ENCODE data around the gene G3BP1. TPM values are rescaled to one million over a fixed set of nuclear protein-coding genes. Genes with fewer than 3 reads are reported as not detected.

The G3BP1 gene
- total RNA-seq, 2 experiments from 2014 or later = 178 to 261 TPM

DNA sequence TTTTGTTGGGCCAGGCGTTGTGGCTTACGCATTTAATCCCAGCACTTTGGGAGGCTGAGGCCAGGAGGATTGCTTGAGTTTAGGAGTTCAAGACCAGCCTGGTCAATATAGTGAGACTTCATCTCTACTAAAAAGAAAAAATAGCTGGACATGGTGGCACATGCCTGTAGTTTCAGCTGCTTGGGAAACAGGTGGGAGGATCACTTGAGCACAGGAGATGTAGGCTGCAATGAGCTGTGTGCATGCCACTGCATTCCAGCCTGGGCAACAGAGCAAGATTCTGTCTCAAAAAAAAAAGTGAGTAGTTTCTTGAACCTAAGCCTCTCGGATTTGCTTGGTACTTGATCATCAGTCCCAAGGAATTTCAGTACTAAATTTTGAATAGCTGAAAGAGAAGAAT is 26.9 kb downstream of the G3BP1 start:
- H3K79me2 ChIP-seq (ENCODE audit: insufficient read depth, low read depth, low read length) = peaks cover 55% of the 10 kb centered on the region; the same call in 1 of the 2 replicates
- no peaks in the 10 kb centered on the region for H3K4me1 ChIP-seq (ENCODE audit: insufficient read depth, low read length, poor library complexity, severe bottlenecking)
- no peaks in the 10 kb centered on the region for H3K9me2 ChIP-seq (ENCODE audit: insufficient read depth, low read length)
- peaks cover 12% of the 10 kb centered on the region; the same call in 1 of the 2 replicates for H4K20me1 ChIP-seq (ENCODE audit: insufficient read depth, low read length)
- POLR2A ChIA-PET = interaction anchor here (0.6 to 3.1 kb wide), 6 partner anchors 12 to 1133 kb away, joined by 3 to 11 read pairs (median 4); no protein-coding TSS in a partner anchor
- DNase-seq (ENCODE audit: low spot score) = no peak
- intact Hi-C loops (cut with micrococcal nuclease; ENCODE audit: unreplicated experiment) = no loop called here
- CTCF ChIA-PET (ENCODE audit: unreplicated experiment) = no interaction called here
- H3K27ac ChIP-seq (ENCODE audit: low read depth, low read length, poor library complexity, severe bottlenecking) = no peak overlapping the region
- no peaks in the 10 kb centered on the region for H3K9me3 ChIP-seq (ENCODE audit: low read length)
- H3K4me3 ChIP-seq (ENCODE audit: low read depth, low read length, poor library complexity, severe bottlenecking) = no peak overlapping the region
- TF ChIP-seq, protein P1, sequence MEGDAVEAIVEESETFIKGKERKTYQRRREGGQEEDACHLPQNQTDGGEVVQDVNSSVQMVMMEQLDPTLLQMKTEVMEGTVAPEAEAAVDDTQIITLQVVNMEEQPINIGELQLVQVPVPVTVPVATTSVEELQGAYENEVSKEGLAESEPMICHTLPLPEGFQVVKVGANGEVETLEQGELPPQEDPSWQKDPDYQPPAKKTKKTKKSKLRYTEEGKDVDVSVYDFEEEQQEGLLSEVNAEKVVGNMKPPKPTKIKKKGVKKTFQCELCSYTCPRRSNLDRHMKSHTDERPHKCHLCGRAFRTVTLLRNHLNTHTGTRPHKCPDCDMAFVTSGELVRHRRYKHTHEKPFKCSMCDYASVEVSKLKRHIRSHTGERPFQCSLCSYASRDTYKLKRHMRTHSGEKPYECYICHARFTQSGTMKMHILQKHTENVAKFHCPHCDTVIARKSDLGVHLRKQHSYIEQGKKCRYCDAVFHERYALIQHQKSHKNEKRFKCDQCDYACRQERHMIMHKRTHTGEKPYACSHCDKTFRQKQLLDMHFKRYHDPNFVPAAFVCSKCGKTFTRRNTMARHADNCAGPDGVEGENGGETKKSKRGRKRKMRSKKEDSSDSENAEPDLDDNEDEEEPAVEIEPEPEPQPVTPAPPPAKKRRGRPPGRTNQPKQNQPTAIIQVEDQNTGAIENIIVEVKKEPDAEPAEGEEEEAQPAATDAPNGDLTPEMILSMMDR (conservative IDR thresholded peaks at IDR 0.05; ENCODE audit: low read length) = no peak
- no peak for TF ChIP-seq EZH2phosphoT487 (IDR thresholded peaks at IDR 0.05; ENCODE audit: borderline replicate concordance, low read depth, low read length)
- peaks cover 98% of the 10 kb centered on the region for H3K36me3 ChIP-seq (ENCODE audit: insufficient read depth, low read length)
- no TSS peak for BruUV-seq (replicated peaks)
- no peak overlapping the region for H2AFZ ChIP-seq (ENCODE audit: low read length)
- H3K4me2 ChIP-seq (ENCODE audit: low read length) = no peak overlapping the region

DNA sequence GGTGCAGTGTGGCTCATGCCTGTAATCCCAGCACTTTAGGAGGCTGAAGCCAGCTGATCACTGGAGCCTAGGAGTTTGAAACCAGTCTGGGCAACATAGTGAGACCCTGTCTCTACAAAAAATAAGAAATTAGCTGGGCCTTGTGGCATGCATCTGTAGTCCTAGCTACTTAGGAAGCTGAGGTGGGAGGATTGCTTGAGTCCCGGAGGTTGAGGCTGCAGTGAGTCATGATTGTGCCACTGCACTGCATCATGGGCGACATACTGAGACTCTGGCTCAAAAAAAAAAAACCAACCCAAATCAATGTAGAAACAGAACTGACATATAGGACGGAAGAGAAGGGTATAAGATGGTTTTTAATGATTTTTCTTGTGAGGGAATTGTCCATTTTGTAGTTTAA is 27.7 kb downstream of the G3BP1 start:
- Histone ChIP-seq H2AFZ (ENCODE audit: low read length) (no peak overlapping the region), H3K4me3 (ENCODE audit: low read depth, low read length, poor library complexity, severe bottlenecking) (no peak overlapping the region), H3K36me3 (ENCODE audit: insufficient read depth, low read length) (peaks cover 98% of the 10 kb centered on the region), H3K79me2 (ENCODE audit: insufficient read depth, low read depth, low read length) (peaks cover 48% of the 10 kb centered on the region; the same call in 1 of the 2 replicates), H3K4me1 (ENCODE audit: insufficient read depth, low read length, poor library complexity, severe bottlenecking) (no peaks in the 10 kb centered on the region), H3K9me2 (ENCODE audit: insufficient read depth, low read length) (no peaks in the 10 kb centered on the region), H4K20me1 (ENCODE audit: insufficient read depth, low read length) (peaks cover 7% of the 10 kb centered on the region; the same call in 1 of the 2 replicates), H3K4me2 (ENCODE audit: low read length) (no peak overlapping the region), H3K9me3 (ENCODE audit: low read length) (no peaks in the 10 kb centered on the region), H3K27ac (ENCODE audit: low read depth, low read length, poor library complexity, severe bottlenecking) (no peak overlapping the region)
- TF ChIP-seq EZH2phosphoT487 (IDR thresholded peaks at IDR 0.05; ENCODE audit: borderline replicate concordance, low read depth, low read length) = no peak
- TF ChIP-seq, protein P1 (conservative IDR thresholded peaks at IDR 0.05; ENCODE audit: low read length) = no peak
- CTCF ChIA-PET (ENCODE audit: unreplicated experiment) = no interaction called here
- intact Hi-C loops (cut with micrococcal nuclease; ENCODE audit: unreplicated experiment) = no loop called here
- POLR2A ChIA-PET = interaction anchor here (0.6 to 3.1 kb wide), 7 partner anchors 11 to 1894 kb away, joined by 3 to 11 read pairs (median 3); no protein-coding TSS in a partner anchor
- no TSS peak for BruUV-seq (replicated peaks)
- no peak for DNase-seq (ENCODE audit: low spot score)

DNA sequence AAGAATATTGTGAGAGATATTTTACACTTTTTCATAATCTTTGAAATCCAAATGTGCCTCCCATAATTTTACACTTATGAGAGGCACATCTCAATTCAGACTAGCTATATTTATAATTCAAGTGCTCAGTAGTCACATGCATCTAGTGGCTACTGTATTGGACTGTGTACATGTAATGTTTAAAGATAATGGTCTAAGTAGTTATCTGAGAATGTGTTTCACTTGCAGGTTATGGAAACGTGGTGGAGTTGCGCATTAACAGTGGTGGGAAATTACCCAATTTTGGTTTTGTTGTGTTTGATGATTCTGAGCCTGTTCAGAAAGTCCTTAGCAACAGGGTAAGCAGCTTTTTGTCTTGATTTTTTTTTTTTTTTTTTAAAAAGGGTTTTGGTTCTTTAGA is 28.8 kb downstream of the G3BP1 start:
- no peak overlapping the region for H3K4me3 ChIP-seq (ENCODE audit: low read depth, low read length, poor library complexity, severe bottlenecking)
- peaks cover 44% of the 10 kb centered on the region; the same call in 1 of the 2 replicates for H3K79me2 ChIP-seq (ENCODE audit: insufficient read depth, low read depth, low read length)
- no peak overlapping the region for H3K27ac ChIP-seq (ENCODE audit: low read depth, low read length, poor library complexity, severe bottlenecking)
- TF ChIP-seq, protein P1 (conservative IDR thresholded peaks at IDR 0.05; ENCODE audit: low read length) = no peak
- TF ChIP-seq EZH2phosphoT487 (IDR thresholded peaks at IDR 0.05; ENCODE audit: borderline replicate concordance, low read depth, low read length) = no peak
- H3K36me3 ChIP-seq (ENCODE audit: insufficient read depth, low read length) = peaks cover 98% of the 10 kb centered on the region
- CTCF ChIA-PET (ENCODE audit: unreplicated experiment) = no interaction called here
- H3K4me2 ChIP-seq (ENCODE audit: low read length) = no peak overlapping the region
- POLR2A ChIA-PET = interaction anchor here (0.9 to 3.1 kb wide), 7 partner anchors 10 to 46 kb away, joined by 3 to 10 read pairs (median 6); no protein-coding TSS in a partner anchor
- H3K9me2 ChIP-seq (ENCODE audit: insufficient read depth, low read length) = no peaks in the 10 kb centered on the region
- intact Hi-C loops (cut with micrococcal nuclease; ENCODE audit: unreplicated experiment) = no loop called here
- H3K4me1 ChIP-seq (ENCODE audit: insufficient read depth, low read length, poor library complexity, severe bottlenecking) = no peaks in the 10 kb centered on the region
- no TSS peak for BruUV-seq (replicated peaks)
- peaks cover 6% of the 10 kb centered on the region; the same call in 1 of the 2 replicates for H4K20me1 ChIP-seq (ENCODE audit: insufficient read depth, low read length)
- H2AFZ ChIP-seq (ENCODE audit: low read length) = no peak overlapping the region
- H3K9me3 ChIP-seq (ENCODE audit: low read length) = no peaks in the 10 kb centered on the region
- no peak for DNase-seq (ENCODE audit: low spot score)

Data from OCI-LY7 (cell line).